T-helper 2 cell treated with Interferon-gamma antibody and Interleukin-4, amounts not matched to agents 5 μg/mL and 100 μg/mL, for 36 hours (primary cell): ENCODE measurements around the gene SURF4.

Source experiments
- DNase-seq: peaks from one replicate; pipeline ENCODE4 v3.0.0; 2021; ENCODE audit warnings: low spot score
- H3K27ac Mint-ChIP-seq: one replicate; pipeline ENCODE4 v1.8.0; 2021; ENCODE audit warnings: mild to moderate bottlenecking, mixed read lengths
- H3K27me3 Mint-ChIP-seq: one replicate; pipeline ENCODE4 v1.8.0; 2021; ENCODE audit warnings: low read depth, mixed read lengths
- H3K36me3 Mint-ChIP-seq: one replicate; pipeline ENCODE4 v1.8.0; 2021; ENCODE audit warnings: low read depth, mixed read lengths
- H3K4me1 Mint-ChIP-seq: one replicate; pipeline ENCODE4 v1.8.0; 2021; ENCODE audit warnings: low read depth, mixed read lengths
- H3K4me3 Mint-ChIP-seq: one replicate; pipeline ENCODE4 v1.8.0; 2022; ENCODE audit warnings: mild to moderate bottlenecking, moderate library complexity, mixed read lengths
- H3K9me3 Mint-ChIP-seq: one replicate; pipeline ENCODE4 v1.8.0; 2021; ENCODE audit warnings: mixed read lengths

The SURF4 gene

DNA sequence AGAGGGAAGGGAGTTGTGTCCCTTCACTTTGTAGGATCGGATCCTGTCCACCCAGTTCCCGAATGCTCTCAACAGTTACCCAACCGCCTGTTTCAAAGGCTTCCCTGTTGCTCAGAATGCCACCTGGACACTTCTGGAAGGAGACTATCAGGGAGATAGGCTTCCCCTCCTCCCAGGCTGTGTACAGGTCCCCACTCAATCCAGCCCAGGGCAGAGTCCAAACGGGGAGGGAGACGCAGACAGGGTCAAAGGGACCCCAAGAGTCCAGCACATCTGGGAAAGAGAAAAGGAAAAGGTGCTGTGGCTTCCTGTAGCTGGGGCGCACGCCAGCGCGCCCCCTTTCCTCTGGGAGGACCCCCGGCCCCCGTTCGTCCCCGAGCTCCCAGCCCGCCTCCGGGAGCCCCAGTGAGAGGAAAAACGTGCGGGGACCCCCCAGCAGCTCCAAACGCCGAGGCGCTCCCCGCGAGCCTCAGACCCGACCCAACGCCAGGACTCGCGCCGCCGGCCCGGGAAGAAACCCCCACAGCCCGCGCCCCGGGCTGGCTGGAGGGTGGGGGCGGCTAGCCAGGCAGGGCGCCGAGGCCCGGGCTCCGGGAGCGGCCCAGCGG, 640 bp downstream of the SURF4 start:
- H3K27ac Mint-ChIP-seq, result peak overlapping the region; percentile 98
- H3K4me1 Mint-ChIP-seq, result peaks cover 37% of the 10 kb centered on the region
- H3K9me3 Mint-ChIP-seq, result no peaks in the 10 kb centered on the region
- H3K36me3 Mint-ChIP-seq, result peaks cover 38% of the 10 kb centered on the region
- peak overlapping the region; percentile 89 for H3K4me3 Mint-ChIP-seq
- peaks cover 5% of the 10 kb centered on the region for H3K27me3 Mint-ChIP-seq
- DNase-seq, result no peak

DNA sequence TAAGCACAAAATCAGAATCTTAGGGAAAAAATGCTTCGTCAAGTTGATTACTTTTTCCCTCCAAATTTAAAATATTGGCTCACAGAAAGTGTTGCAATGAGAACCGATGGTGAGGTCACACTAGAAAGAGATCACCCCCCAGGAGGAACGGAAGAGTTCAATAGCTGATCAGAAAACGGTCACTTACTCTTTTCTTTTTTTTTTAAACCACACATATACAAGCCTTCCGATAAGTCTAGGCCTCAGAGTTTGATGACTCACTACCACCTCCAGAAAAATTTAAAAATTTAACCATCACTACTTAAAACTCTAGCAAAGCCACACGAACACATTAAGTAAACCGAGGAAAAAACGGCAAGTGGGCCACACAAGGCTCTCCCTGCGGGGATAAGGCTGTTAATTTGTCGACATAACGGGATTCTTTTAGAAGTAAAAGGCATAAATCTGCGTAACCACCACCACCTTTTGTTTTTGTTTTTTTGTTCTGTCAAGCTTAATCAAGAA, 1.2 kb downstream of the SURF4 start:
- Mint-ChIP-seq H3K4me3 (peak overlapping the region; percentile 89), H3K27me3 (peaks cover 5% of the 10 kb centered on the region), H3K36me3 (peaks cover 44% of the 10 kb centered on the region), H3K9me3 (no peaks in the 10 kb centered on the region), H3K4me1 (peaks cover 43% of the 10 kb centered on the region), H3K27ac (peak overlapping the region; percentile 98)
- peak; percentile 39 for DNase-seq

DNA sequence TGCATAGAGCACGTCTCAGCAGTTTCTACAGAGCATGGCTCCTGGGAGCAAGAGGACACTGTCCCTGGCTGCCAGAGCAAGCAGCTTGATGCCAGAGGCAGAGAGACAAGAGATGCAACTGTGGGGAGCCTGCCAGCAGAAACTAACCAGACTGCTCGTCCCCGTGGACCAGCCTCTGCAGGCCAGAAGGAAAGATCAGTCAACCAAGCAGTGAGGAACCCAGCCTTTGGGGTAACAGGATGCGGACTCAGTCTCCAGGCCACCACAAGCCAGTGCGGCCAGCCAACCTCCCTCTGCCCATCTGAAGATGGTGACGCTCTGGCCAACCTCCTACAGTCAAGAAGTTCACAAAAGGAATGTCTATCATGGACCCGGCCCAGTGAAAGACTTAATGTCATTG, 3.7 kb downstream of the SURF4 start:
- Mint-ChIP-seq H3K9me3 (no peaks in the 10 kb centered on the region), H3K27ac (peak overlapping the region; percentile 85), H3K4me1 (peaks cover 49% of the 10 kb centered on the region), H3K27me3 (peaks cover under 1% of the 10 kb centered on the region), H3K36me3 (peaks cover 57% of the 10 kb centered on the region), H3K4me3 (peak overlapping the region; percentile 67)
- no peak for DNase-seq

DNA sequence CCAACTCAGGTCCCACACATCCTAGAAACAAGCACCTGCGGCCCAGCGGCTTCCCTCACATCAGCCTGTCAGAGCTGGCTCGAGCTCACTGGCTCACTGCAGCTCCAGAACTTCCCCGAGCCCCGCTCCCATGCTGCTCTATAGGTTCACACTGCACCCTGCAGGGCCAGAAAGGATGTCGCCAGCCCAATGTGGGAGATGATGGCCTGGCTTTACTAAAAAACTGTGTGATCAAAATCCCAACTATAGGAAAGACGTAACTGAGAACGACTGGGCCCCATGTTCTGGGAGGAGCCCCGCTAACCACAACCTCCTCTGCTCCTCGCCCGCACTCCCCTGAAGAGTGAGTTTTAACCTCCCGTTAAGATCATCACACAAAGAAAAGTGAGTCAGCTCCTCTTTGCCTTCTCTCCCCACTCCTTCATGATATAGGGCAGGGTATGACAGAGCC, 4.6 kb downstream of the SURF4 start:
- Mint-ChIP-seq H3K4me1 (peaks cover 50% of the 10 kb centered on the region), H3K9me3 (no peaks in the 10 kb centered on the region), H3K27ac (peak overlapping the region; percentile 85), H3K36me3 (peaks cover 61% of the 10 kb centered on the region), H3K4me3 (peak overlapping the region; percentile 67), H3K27me3 (no peaks in the 10 kb centered on the region)
- peak; percentile 87 for DNase-seq

DNA sequence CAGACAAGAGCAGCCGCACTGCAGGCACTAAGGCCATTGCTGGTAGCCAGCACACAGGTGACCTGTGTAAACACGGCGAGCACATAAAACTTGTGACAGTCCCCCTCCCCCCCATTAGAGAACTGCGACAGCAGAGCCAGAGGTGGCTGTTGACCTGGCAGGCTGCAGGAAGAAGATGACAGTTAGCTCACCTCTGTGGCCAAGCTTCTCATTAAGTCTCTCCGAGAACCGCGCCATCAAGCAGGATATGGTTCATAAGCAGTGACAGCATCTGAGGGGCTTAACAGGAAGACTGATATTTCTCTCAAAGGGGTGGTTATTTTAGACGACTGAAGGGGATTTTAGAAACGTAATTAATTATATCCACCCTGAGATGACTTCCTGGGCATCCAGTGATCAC, 5.2 kb downstream of the SURF4 start:
- peak overlapping the region; percentile 67 for H3K4me3 Mint-ChIP-seq
- H3K27ac Mint-ChIP-seq, result peak overlapping the region; percentile 85
- no peaks in the 10 kb centered on the region for H3K9me3 Mint-ChIP-seq
- peaks cover 50% of the 10 kb centered on the region for H3K4me1 Mint-ChIP-seq
- peaks cover 67% of the 10 kb centered on the region for H3K36me3 Mint-ChIP-seq
- no peak for DNase-seq
- H3K27me3 Mint-ChIP-seq, result no peaks in the 10 kb centered on the region

DNA sequence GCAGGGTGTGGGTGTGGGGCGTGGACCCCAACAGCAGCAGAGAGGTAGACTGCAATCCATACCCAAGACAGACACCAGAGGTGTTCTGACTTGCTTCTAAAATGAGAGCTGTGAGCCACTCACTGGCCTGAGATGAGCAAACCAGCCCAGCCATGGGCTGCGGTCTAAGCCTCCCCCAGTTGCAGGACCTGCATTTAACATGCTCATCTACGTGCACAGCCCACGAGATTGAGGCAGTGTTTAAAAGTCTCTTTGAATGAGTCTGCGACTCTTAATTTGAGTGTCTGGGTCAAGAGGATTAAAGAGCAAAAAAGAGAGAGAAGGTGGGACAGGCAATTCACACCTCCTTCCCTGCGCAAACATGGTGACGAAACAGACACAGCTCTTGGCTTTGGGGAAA, 5.9 kb downstream of the SURF4 start:
- H3K27me3 Mint-ChIP-seq, result no peaks in the 10 kb centered on the region
- peaks cover 70% of the 10 kb centered on the region for H3K36me3 Mint-ChIP-seq
- peaks cover 50% of the 10 kb centered on the region for H3K4me1 Mint-ChIP-seq
- H3K27ac Mint-ChIP-seq, result peak overlapping the region; percentile 85
- no peak for DNase-seq
- H3K9me3 Mint-ChIP-seq, result no peaks in the 10 kb centered on the region
- H3K4me3 Mint-ChIP-seq, result peak overlapping the region; percentile 67

DNA sequence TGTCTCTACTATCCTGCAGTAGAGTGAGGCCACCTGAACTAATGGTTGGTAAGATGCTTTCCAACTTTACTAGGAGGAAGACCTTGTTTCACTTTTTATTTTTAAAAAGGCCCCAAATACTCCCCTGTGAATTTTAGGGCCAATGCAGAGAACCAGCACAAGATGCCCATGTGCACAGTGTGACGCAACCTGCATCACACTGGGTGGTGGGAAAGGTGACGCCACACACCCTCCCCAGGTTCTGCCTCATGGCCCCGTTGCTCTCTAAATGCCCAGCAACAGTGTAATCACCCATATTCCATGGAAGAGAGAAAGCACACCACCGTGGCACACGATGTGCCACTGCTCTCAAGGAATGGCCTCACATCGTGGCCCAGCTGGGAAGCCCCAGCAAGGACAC, 6.4 kb downstream of the SURF4 start:
- H3K27me3 Mint-ChIP-seq, result no peaks in the 10 kb centered on the region
- H3K4me1 Mint-ChIP-seq, result peaks cover 50% of the 10 kb centered on the region
- peak overlapping the region; percentile 85 for H3K27ac Mint-ChIP-seq
- DNase-seq, result no peak
- peaks cover 66% of the 10 kb centered on the region for H3K36me3 Mint-ChIP-seq
- peak overlapping the region; percentile 67 for H3K4me3 Mint-ChIP-seq
- no peaks in the 10 kb centered on the region for H3K9me3 Mint-ChIP-seq

DNA sequence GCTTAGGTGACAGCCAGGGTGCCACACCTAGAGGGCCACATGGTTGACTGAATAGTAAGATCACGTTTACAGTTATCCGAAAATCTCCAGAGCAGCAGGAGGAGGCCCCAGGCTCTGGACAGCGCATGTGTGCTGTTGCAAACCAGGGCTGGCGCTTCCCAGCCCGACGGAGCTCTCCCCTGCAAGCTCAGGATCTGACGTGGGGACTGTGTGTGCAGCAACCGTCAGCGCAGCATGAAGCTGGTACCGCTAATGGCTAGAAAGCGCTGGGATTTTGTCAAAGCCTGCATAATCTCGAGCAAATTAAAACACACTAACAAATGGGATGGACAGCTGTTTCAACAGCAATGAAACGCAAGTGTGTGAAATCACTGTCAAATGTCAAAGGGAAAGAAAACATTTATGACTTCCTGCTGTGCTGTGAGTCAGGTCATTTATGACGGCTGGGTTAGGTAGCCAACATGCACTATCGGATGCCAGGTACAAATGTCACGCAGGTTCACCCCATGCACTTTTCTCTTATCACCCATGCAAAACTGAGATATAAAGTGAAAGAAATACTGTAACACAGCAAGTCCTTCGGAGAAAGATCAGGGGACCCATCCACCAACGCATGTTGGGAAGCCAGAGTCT, 7.5 kb downstream of the SURF4 start:
- Mint-ChIP-seq H3K4me3 (peak overlapping the region; percentile 67), H3K4me1 (peaks cover 49% of the 10 kb centered on the region)

DNA sequence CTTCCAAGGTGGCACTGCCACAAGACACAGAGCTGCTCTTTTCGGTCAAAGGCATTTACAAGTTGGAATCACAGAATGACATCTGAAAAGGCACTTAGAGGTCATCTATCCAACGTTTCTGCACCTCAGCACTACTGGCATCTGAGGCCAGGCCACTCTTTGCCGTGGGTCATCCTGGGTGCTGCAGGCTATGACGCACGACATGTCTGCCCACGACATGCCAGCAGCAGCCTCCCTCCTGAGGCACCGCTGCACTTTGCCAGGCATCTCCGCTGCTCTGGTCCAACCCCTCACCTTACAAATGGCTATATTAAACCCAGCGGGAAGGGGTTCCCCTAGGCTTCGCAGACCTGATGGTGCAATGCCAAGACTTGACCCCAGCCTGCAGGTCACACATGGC, 8.1 kb downstream of the SURF4 start:
- peaks cover 44% of the 10 kb centered on the region for H3K4me1 Mint-ChIP-seq
- H3K27me3 Mint-ChIP-seq, result no peaks in the 10 kb centered on the region
- no peak for DNase-seq
- H3K9me3 Mint-ChIP-seq, result no peaks in the 10 kb centered on the region
- no peak overlapping the region for H3K4me3 Mint-ChIP-seq
- H3K36me3 Mint-ChIP-seq, result peaks cover 70% of the 10 kb centered on the region
- no peak overlapping the region for H3K27ac Mint-ChIP-seq

More for the DNA sequence above, 7.5 kb downstream of the SURF4 start:
- H3K9me3 Mint-ChIP-seq, result no peaks in the 10 kb centered on the region
- H3K27ac Mint-ChIP-seq, result peak overlapping the region; percentile 85
- peaks cover 70% of the 10 kb centered on the region for H3K36me3 Mint-ChIP-seq
- no peaks in the 10 kb centered on the region for H3K27me3 Mint-ChIP-seq
- DNase-seq, result no peak

DNA sequence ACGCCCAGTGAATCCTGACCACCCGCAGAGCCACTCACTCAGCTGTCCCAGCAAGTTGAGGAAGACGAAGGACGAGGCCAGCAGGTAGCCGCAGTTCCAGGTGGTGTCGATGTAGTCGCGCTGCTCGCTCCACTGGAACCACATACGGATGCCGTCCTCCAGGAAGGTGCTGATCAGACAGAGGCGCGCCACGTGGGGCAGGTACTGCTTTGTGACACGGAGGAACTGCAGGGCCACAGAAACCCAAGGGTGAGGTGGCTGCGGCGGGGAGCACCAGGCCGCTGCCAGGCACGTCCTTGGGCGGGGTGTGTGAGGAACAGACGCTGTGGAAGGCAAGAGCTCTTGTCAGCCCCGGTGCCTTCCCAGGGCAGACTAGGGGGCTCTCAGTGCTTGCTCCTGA, 8.6 kb downstream of the SURF4 start:
- H3K36me3 Mint-ChIP-seq, result peaks cover 67% of the 10 kb centered on the region
- H3K27me3 Mint-ChIP-seq, result no peaks in the 10 kb centered on the region
- DNase-seq, result no peak
- H3K4me3 Mint-ChIP-seq, result no peak overlapping the region
- H3K4me1 Mint-ChIP-seq, result peaks cover 40% of the 10 kb centered on the region
- no peaks in the 10 kb centered on the region for H3K9me3 Mint-ChIP-seq
- peak overlapping the region; percentile 36 for H3K27ac Mint-ChIP-seq

DNA sequence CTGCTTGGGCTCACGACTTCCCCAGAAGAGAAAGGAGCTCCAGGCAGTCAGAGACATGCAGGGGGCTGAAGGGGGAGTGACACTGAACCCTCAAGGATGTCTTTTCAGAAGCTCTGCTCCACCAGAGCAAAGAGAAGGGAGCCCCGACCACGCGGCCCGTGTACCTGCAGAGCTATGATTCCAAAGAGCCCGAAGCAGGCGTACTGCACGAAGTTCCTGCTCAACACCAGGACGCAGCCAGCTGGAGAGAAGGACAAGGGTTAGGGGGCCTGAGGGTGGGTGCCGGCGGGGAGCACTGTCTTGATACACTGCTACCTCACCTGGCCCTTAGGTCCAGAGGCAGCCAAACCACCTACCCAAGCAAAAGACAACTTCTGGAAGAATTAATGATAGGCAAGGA, 9.4 kb downstream of the SURF4 start:
- H3K4me3 Mint-ChIP-seq, result no peak overlapping the region
- H3K27me3 Mint-ChIP-seq, result no peaks in the 10 kb centered on the region
- H3K4me1 Mint-ChIP-seq, result peaks cover 36% of the 10 kb centered on the region
- H3K27ac Mint-ChIP-seq, result no peak overlapping the region
- peaks cover 71% of the 10 kb centered on the region for H3K36me3 Mint-ChIP-seq
- no peaks in the 10 kb centered on the region for H3K9me3 Mint-ChIP-seq
- DNase-seq, result no peak

DNA sequence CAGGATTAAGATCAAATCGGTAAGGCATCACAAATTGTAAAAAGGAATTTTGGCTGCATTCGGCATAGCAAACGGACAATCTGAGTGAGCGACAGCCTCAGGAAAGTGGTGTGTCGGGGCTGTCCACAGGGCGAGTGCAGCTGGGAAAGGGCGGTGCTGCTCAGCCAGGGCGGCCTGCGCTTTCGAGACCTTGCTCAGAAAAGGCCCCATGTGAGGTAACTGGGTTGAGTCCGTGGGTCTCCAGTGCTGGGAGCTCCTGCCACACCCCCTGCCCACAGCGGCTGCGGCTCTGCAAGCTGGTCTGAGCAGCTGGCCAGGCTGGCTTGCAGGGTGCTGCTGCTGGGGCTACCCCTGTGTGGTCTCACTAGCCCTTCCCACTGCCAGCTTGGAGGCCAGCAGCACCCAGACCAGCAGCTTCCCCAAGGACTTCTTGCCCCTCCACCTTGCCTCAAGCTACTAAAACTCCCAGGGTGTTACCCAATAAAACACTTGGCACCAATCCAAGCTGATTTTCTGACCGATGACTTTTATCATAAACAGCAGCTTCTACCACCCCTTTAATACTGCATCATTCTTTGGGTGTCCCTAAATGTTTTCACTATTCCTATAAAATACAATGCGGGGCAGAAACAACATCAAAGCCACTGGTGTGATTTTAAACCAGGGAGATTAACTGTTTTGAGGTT, 13.4 kb downstream of the SURF4 start:
- H3K4me3 Mint-ChIP-seq, result no peak overlapping the region
- no peaks in the 10 kb centered on the region for H3K9me3 Mint-ChIP-seq
- DNase-seq, result no peak
- H3K27ac Mint-ChIP-seq, result peak overlapping the region; percentile 21
- H3K36me3 Mint-ChIP-seq, result peaks cover 55% of the 10 kb centered on the region
- H3K27me3 Mint-ChIP-seq, result no peaks in the 10 kb centered on the region
- H3K4me1 Mint-ChIP-seq, result peaks cover 17% of the 10 kb centered on the region

DNA sequence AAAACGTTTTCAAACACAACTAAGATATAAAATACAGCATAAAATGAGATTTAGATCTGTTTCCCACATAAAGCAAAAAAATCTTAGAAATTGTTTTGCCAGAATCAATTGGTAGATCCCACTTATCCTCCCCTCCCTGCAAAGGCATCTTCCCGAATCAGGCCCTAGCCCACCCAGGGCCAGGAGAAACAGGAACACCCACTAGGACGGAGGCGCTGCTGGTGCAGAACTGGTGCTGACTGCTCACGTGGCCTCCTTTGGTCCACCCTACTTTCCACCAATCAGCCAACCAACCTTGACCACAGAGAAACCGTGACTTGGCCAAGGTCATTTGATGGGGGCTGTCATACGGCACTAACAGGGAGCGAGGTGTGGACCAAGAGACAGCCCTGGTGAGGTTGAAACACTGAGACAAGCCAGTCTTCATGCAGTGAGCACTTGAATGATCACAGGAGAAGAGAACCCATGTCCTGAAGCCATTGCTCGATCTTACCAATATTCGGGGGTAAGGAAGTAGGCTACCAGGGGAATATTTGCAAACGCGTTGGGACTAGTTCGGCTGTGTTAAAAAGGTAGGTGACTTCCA, 14.3 kb downstream of the SURF4 start:
- Mint-ChIP-seq H3K27ac (no peak overlapping the region), H3K36me3 (peaks cover 52% of the 10 kb centered on the region), H3K27me3 (no peaks in the 10 kb centered on the region), H3K4me1 (peaks cover 15% of the 10 kb centered on the region), H3K9me3 (no peaks in the 10 kb centered on the region), H3K4me3 (no peak overlapping the region)
- no peak for DNase-seq
